ENCODE measurements around the gene OLFML2B. TPM values are rescaled to one million over a fixed set of nuclear protein-coding genes. Genes with fewer than 3 reads are reported as not detected.

Gene OLFML2B
- total RNA-seq, 1 donor from 2014 or later, result 17.5 TPM

GRCh38 chr1:162013289-162013688 is 10.4 kb downstream of the OLFML2B start:
- intact Hi-C loops (cut with DNase I), result no loop called here
- no peak for ATAC-seq
- Histone ChIP-seq H3K4me3 (no peak overlapping the region), H3K27me3 (no peaks in the 10 kb centered on the region), H3K9me3 (no peaks in the 10 kb centered on the region), H3K27ac (no peak overlapping the region), H3K36me3 (no peaks in the 10 kb centered on the region), H3K4me1 (peaks cover 9% of the 10 kb centered on the region)
- no peak for DNase-seq
- TF ChIP-seq, protein P1, sequence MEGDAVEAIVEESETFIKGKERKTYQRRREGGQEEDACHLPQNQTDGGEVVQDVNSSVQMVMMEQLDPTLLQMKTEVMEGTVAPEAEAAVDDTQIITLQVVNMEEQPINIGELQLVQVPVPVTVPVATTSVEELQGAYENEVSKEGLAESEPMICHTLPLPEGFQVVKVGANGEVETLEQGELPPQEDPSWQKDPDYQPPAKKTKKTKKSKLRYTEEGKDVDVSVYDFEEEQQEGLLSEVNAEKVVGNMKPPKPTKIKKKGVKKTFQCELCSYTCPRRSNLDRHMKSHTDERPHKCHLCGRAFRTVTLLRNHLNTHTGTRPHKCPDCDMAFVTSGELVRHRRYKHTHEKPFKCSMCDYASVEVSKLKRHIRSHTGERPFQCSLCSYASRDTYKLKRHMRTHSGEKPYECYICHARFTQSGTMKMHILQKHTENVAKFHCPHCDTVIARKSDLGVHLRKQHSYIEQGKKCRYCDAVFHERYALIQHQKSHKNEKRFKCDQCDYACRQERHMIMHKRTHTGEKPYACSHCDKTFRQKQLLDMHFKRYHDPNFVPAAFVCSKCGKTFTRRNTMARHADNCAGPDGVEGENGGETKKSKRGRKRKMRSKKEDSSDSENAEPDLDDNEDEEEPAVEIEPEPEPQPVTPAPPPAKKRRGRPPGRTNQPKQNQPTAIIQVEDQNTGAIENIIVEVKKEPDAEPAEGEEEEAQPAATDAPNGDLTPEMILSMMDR (IDR thresholded peaks at IDR 0.05), result no peak

GRCh38 chr1:162011337-162012012 is 12.2 kb downstream of the OLFML2B start:
- H3K36me3 ChIP-seq, result no peaks in the 10 kb centered on the region
- ATAC-seq (peak; percentile 69), DNase-seq (no peak)
- no peaks in the 10 kb centered on the region for H3K27me3 ChIP-seq
- TF ChIP-seq, protein P1 (IDR thresholded peaks at IDR 0.05), result no peak
- no peak overlapping the region for H3K4me3 ChIP-seq
- intact Hi-C loops (cut with DNase I), result no loop called here
- H3K4me1 ChIP-seq, result peaks cover 8% of the 10 kb centered on the region
- H3K9me3 ChIP-seq, result no peaks in the 10 kb centered on the region
- no peak overlapping the region for H3K27ac ChIP-seq

DNA sequence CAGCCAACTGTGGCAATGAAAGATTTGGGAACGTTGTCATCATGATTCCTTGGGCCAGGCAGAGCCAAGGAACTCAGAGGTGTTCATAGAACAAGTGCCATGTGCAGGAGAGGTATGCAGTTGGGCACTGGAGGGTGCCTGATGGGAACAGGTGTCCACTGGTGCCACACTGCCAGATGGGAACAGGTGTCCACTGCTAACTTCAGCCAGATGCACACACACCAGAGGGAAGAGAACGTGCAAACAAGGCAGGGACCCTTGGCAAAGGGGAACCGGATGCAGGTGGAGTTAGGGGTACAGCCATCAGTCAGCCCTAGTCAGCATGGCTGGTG is 13.5 kb downstream of the OLFML2B start:
- Histone ChIP-seq H3K27me3 (no peaks in the 10 kb centered on the region), H3K9me3 (no peaks in the 10 kb centered on the region), H3K27ac (no peak overlapping the region), H3K4me1 (peaks cover 8% of the 10 kb centered on the region), H3K36me3 (no peaks in the 10 kb centered on the region), H3K4me3 (no peak overlapping the region)
- intact Hi-C loops (cut with DNase I), result no loop called here
- DNase-seq (no peak), ATAC-seq (no peak)
- TF ChIP-seq, protein P1 (IDR thresholded peaks at IDR 0.05), result no peak

- DNase-seq (no peak), ATAC-seq (no peak)
- H3K27ac ChIP-seq, result no peak overlapping the region
- TF ChIP-seq, protein P1 (IDR thresholded peaks at IDR 0.05), result no peak
- no peaks in the 10 kb centered on the region for H3K36me3 ChIP-seq
- H3K4me3 ChIP-seq, result no peak overlapping the region
- H3K27me3 ChIP-seq, result no peaks in the 10 kb centered on the region
- H3K9me3 ChIP-seq, result no peaks in the 10 kb centered on the region
- H3K4me1 ChIP-seq, result peaks cover 8% of the 10 kb centered on the region
- intact Hi-C loops (cut with DNase I), result no loop called here
These were observed 14.0 kb downstream of the OLFML2B start for GRCh38 chr1:162009501-162010174.

DNA sequence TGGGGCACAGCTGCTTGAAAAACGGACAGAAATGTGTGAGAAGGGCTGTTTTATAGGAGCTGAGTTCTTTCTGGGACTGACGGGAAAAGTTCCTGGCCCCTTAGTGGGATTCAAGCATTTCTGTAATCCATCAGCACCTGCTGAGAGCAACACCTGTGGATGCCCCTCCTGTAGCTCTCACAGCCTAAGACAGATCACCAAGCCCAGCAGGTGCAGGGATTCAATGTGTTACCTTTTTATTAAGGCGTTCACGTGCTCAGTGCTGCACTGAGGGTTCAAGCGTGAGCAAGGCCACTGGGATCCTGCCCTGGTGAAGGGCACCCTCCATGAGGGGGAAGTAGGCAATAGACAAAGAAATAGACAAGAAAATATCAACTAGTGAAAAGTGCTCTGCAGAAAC is 14.9 kb downstream of the OLFML2B start:
- Histone ChIP-seq H3K27me3 (no peaks in the 10 kb centered on the region), H3K36me3 (no peaks in the 10 kb centered on the region), H3K9me3 (no peaks in the 10 kb centered on the region), H3K4me3 (no peak overlapping the region), H3K4me1 (peaks cover 12% of the 10 kb centered on the region), H3K27ac (no peak overlapping the region)
- DNase-seq (no peak), ATAC-seq (no peak)
- intact Hi-C loops (cut with DNase I), result no loop called here
- TF ChIP-seq, protein P1 (IDR thresholded peaks at IDR 0.05), result no peak

Data from upper lobe of right lung (tissue), 1 donor.